Neural cell (in vitro differentiated cells): ENCODE data around the gene FHOD3. TPM values are rescaled to one million over a fixed set of nuclear protein-coding genes. Genes with fewer than 3 reads are reported as not detected.

Experiments
- H2AFZ ChIP-seq: fragments of 200-600, 300-800 bp; sonication (generic), shearing (Covaris generic); 2 replicates; pipeline ENCODE4 v1.6.0; 2014; ENCODE audit warnings: low read depth, mild to moderate bottlenecking, antibody characterized with exemption, low read length, moderate library complexity
- H3F3A ChIP-seq: fragments of 200-600 bp; shearing (Covaris generic); 2 replicates; pipeline ENCODE4 v1.6.1; 2016; ENCODE audit warnings: mild to moderate bottlenecking, moderate library complexity, mixed read lengths, antibody characterized with exemption, low read length; ENCODE audit not compliant: insufficient read depth, poor library complexity, severe bottlenecking
- H3K27ac ChIP-seq: fragments of 200-600, 300-800 bp; sonication (generic), shearing (Covaris generic); 2 replicates; pipeline ENCODE4 v1.5.1; 2014; ENCODE audit warnings: mild to moderate bottlenecking, low read length, moderate library complexity
- H3K27me3 ChIP-seq: fragments of 300-800, 200-600 bp; sonication (generic), shearing (Covaris generic); 2 replicates; pipeline ENCODE4 v1.6.0; 2014; ENCODE audit warnings: mild to moderate bottlenecking, low read depth, low read length, moderate library complexity; ENCODE audit not compliant: insufficient read depth
- H3K36me3 ChIP-seq: fragments of 300-800, 200-600 bp; sonication (generic), shearing (Covaris generic); 2 replicates; pipeline ENCODE4 v1.5.1; 2014; ENCODE audit warnings: mild to moderate bottlenecking, antibody characterized with exemption, low read length, moderate library complexity; ENCODE audit not compliant: insufficient read depth
- H3K4me2 ChIP-seq: fragments of 300-800, 200-600 bp; sonication (generic), shearing (Covaris generic); 2 replicates; pipeline ENCODE4 v1.6.0; 2014; ENCODE audit warnings: mild to moderate bottlenecking, low read length
- H3K4me3 ChIP-seq: fragments of 300-800, 200-600 bp; sonication (generic), shearing (Covaris generic); 2 replicates; pipeline ENCODE4 v1.5.1; 2014; ENCODE audit warnings: mild to moderate bottlenecking, low read length, moderate library complexity
- H3K79me2 ChIP-seq: fragments of 200-600 bp; shearing (Covaris generic); replicated peaks from 2 replicates; pipeline ENCODE4 v1.6.0; 2014; ENCODE audit warnings: mild to moderate bottlenecking, low read length, moderate library complexity; ENCODE audit not compliant: insufficient read depth
- H3K9ac ChIP-seq: fragments of 300-800, 200-600 bp; sonication (generic), shearing (Covaris generic); 2 replicates; pipeline ENCODE4 v1.6.1; 2016; ENCODE audit warnings: mild to moderate bottlenecking, low read length, mixed read lengths
- H3K9me2 ChIP-seq: fragments of 200-600 bp; shearing (Covaris generic); 2 replicates; pipeline ENCODE4 v1.6.1; 2016; ENCODE audit warnings: mild to moderate bottlenecking, low read length, mixed read lengths; ENCODE audit not compliant: insufficient read depth
- H3K9me3 ChIP-seq: fragments of 200-600, 300-800 bp; sonication (generic), shearing (Covaris generic); 2 replicates; pipeline ENCODE4 v1.6.1; 2016; ENCODE audit warnings: mild to moderate bottlenecking, mixed run types, low read length, moderate library complexity, mixed read lengths
- H4K20me1 ChIP-seq: fragments of 200-600 bp; shearing (Covaris generic); 2 replicates; pipeline ENCODE4 v1.6.1; 2016; ENCODE audit warnings: mild to moderate bottlenecking, mixed run types; ENCODE audit not compliant: insufficient read depth
- EP300 ChIP-seq: fragments of 450-650 bp; conservative IDR thresholded peaks from 2 replicates; pipeline ENCODE4 v1.6.1; 2014; ENCODE audit warnings: antibody characterized with exemption, mild to moderate bottlenecking, moderate library complexity; ENCODE audit not compliant: poor library complexity, severe bottlenecking
- EZH2 ChIP-seq: fragments of 200-600, 300-800 bp; shearing (Covaris generic), sonication (generic); IDR thresholded peaks from 2 replicates; pipeline ENCODE4 v1.6.1; 2014; ENCODE audit warnings: antibody characterized with exemption, low read length, borderline replicate concordance, mild to moderate bottlenecking; ENCODE audit not compliant: insufficient read depth, poor library complexity, severe bottlenecking
- MXI1 ChIP-seq: fragments of 450-650 bp; conservative IDR thresholded peaks from 2 replicates; pipeline ENCODE4 v1.6.1; 2014; ENCODE audit warnings: antibody characterized with exemption, mild to moderate bottlenecking; ENCODE audit not compliant: poor library complexity, severe bottlenecking
- POLR2AphosphoS5 ChIP-seq: IDR thresholded peaks from 2 replicates; pipeline ENCODE4 v1.6.1; 2012
- RAD21 ChIP-seq: fragments of 450-650 bp; conservative IDR thresholded peaks from 2 replicates; pipeline ENCODE4 v1.6.1; 2014; ENCODE audit warnings: antibody characterized with exemption, mild to moderate bottlenecking, moderate library complexity
- REST ChIP-seq: IDR thresholded peaks from 2 replicates; pipeline ENCODE4 v1.6.1; 2012; ENCODE audit warnings: borderline replicate concordance
- SMC3 ChIP-seq: fragments of 450-650 bp; conservative IDR thresholded peaks from 2 replicates; pipeline ENCODE4 v1.6.1; 2014; ENCODE audit warnings: antibody characterized with exemption, mild to moderate bottlenecking, moderate library complexity; ENCODE audit not compliant: poor library complexity
- TAF1 ChIP-seq: IDR thresholded peaks from 2 replicates; pipeline ENCODE4 v1.6.1; 2012; ENCODE audit warnings: low read depth
- polyA plus RNA-seq: library from polyadenylated mRNA; depleted of rRNA; stranded (reverse); fragments of >200 nt; gene quantifications from 2 replicates; pipeline ENCODE4 v1.2.3, GENCODE V29; 2014
- TF ChIP-seq, protein P1 (sequence below): fragments of 450-650 bp; IDR thresholded peaks from 2 replicates; pipeline ENCODE4 v1.5.1; 2014; ENCODE audit warnings: antibody characterized with exemption, mild to moderate bottlenecking, moderate library complexity; ENCODE audit not compliant: poor library complexity, severe bottlenecking

Gene FHOD3
- polyA plus RNA-seq, 1 donor from 2014 or later, result 19.4 TPM

- Histone ChIP-seq H3K9ac (no peak overlapping the region), H3F3A (no peaks in the 10 kb centered on the region), H4K20me1 (no peaks in the 10 kb centered on the region), H3K4me2 (no peak overlapping the region), H3K9me3 (no peaks in the 10 kb centered on the region), H3K27me3 (no peaks in the 10 kb centered on the region), H3K4me3 (no peak overlapping the region), H2AFZ (no peak overlapping the region), H3K79me2 (no peaks in the 10 kb centered on the region), H3K36me3 (no peaks in the 10 kb centered on the region), H3K9me2 (no peaks in the 10 kb centered on the region), H3K27ac (no peak overlapping the region)
- TF ChIP-seq, protein P1, sequence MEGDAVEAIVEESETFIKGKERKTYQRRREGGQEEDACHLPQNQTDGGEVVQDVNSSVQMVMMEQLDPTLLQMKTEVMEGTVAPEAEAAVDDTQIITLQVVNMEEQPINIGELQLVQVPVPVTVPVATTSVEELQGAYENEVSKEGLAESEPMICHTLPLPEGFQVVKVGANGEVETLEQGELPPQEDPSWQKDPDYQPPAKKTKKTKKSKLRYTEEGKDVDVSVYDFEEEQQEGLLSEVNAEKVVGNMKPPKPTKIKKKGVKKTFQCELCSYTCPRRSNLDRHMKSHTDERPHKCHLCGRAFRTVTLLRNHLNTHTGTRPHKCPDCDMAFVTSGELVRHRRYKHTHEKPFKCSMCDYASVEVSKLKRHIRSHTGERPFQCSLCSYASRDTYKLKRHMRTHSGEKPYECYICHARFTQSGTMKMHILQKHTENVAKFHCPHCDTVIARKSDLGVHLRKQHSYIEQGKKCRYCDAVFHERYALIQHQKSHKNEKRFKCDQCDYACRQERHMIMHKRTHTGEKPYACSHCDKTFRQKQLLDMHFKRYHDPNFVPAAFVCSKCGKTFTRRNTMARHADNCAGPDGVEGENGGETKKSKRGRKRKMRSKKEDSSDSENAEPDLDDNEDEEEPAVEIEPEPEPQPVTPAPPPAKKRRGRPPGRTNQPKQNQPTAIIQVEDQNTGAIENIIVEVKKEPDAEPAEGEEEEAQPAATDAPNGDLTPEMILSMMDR, result no peak
- TF ChIP-seq EZH2, result no peak
- no peak for TF ChIP-seq TAF1
- no peak for TF ChIP-seq POLR2AphosphoS5
- TF ChIP-seq EP300, result no peak
- no peak for TF ChIP-seq SMC3
- TF ChIP-seq REST, result no peak
- no peak for TF ChIP-seq RAD21
- no peak for TF ChIP-seq MXI1
These were observed 230.4 kb downstream of the FHOD3 start for GRCh38 chr18:36527740-36528455.

- H3K4me2 ChIP-seq, result no peak overlapping the region
These were observed 232.2 kb downstream of the FHOD3 start for GRCh38 chr18:36529747-36530146.

More at GRCh38 chr18:36529747-36530146, 232.2 kb downstream of the FHOD3 start:
- Histone ChIP-seq H3K27ac (no peak overlapping the region), H3K27me3 (no peaks in the 10 kb centered on the region), H3K4me3 (no peak overlapping the region), H3K9me2 (no peaks in the 10 kb centered on the region), H3F3A (no peaks in the 10 kb centered on the region), H3K9me3 (no peaks in the 10 kb centered on the region), H3K36me3 (no peaks in the 10 kb centered on the region), H2AFZ (no peak overlapping the region), H3K9ac (no peak overlapping the region), H4K20me1 (no peaks in the 10 kb centered on the region), H3K79me2 (no peaks in the 10 kb centered on the region)
- no peak for TF ChIP-seq TAF1
- TF ChIP-seq MXI1, result no peak
- TF ChIP-seq EP300, result no peak
